PC-3 (cell line): ENCODE results near the gene RRBP1.

Source experiments
- EZH2phosphoT487 ChIP-seq: fragments of 300-600 bp; sonication (generic); IDR thresholded peaks from 2 replicates; pipeline ENCODE4 v1.6.1; 2018; ENCODE audit warnings: mild to moderate bottlenecking, antibody characterized with exemption, low read length, borderline replicate concordance
- TF ChIP-seq, protein P1 (sequence below): fragments of 300-600 bp; sonication (generic); conservative IDR thresholded peaks from 2 replicates; pipeline ENCODE4 v1.5.1; 2017; ENCODE audit warnings: antibody characterized with exemption, low read depth, mild to moderate bottlenecking, low read length

GRCh38 chr20:17636523-17637412 lies 45.3 kb downstream of the RRBP1 start:
- TF ChIP-seq, protein P1, sequence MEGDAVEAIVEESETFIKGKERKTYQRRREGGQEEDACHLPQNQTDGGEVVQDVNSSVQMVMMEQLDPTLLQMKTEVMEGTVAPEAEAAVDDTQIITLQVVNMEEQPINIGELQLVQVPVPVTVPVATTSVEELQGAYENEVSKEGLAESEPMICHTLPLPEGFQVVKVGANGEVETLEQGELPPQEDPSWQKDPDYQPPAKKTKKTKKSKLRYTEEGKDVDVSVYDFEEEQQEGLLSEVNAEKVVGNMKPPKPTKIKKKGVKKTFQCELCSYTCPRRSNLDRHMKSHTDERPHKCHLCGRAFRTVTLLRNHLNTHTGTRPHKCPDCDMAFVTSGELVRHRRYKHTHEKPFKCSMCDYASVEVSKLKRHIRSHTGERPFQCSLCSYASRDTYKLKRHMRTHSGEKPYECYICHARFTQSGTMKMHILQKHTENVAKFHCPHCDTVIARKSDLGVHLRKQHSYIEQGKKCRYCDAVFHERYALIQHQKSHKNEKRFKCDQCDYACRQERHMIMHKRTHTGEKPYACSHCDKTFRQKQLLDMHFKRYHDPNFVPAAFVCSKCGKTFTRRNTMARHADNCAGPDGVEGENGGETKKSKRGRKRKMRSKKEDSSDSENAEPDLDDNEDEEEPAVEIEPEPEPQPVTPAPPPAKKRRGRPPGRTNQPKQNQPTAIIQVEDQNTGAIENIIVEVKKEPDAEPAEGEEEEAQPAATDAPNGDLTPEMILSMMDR = no peak
- TF ChIP-seq EZH2phosphoT487 = no peak
